GM19455 (cell line): ENCODE measurements around the gene ARHGAP12.
"Not testable (repeated sequence)": the region's sequence is repeated elsewhere in the genome, so short reads cannot be mapped to it uniquely, and the experiment has no call there.

Experiments used
- ATAC-seq: cut with Tn5 transposase; IDR thresholded peaks from one replicate; pipeline ENCODE4 v1.9.1; 2021; ENCODE audit not compliant: unreplicated experiment

Gene ARHGAP12

GRCh38 chr10:31771331-31771831 is 157.2 kb downstream of the ARHGAP12 start:
- no peak for ATAC-seq

GRCh38 chr10:31770307-31770902 is 158.2 kb downstream of the ARHGAP12 start:
- peak; percentile 64 for ATAC-seq

DNA sequence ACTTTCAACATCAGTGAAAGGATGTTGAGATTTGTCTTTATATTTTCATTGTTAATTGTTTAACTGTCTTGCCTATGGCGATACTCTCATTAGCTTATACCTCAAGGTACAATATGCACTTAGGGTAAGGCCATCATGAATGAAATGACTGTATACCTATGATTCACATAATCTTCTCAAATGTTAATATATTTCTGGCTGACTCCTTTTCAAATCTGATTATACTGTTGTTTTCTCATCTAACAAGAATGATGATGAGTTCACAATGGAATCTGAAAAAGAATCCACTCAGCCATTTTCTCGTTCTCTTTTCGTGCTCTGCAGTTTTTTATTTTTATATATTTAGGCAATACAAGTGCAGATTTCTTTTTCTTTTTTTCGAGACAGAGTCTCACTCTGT is 159.1 kb downstream of the ARHGAP12 start:
- no peak for ATAC-seq

- not testable (repeated sequence) for ATAC-seq
Measured at GRCh38 chr10:31768935-31769334, 159.7 kb downstream of the ARHGAP12 start.

DNA sequence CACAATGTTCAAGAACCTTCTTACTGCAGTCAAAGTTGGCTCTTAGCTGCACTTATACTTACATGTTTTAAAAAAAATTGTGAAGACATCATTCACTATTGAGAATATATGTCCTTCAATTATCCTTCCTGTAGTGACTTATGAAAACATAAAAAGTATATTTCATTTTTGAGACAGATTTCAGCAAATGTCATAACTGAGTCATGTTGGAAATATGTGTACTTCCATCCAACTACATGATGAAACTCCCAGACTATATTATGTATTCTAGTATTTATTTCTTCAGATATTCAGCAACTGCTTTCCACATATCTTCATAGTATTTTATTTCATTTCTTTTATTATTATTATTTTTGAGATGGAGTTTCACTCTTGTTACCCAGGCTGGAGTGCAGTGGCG is 160.2 kb downstream of the ARHGAP12 start:
- ATAC-seq: no peak

DNA sequence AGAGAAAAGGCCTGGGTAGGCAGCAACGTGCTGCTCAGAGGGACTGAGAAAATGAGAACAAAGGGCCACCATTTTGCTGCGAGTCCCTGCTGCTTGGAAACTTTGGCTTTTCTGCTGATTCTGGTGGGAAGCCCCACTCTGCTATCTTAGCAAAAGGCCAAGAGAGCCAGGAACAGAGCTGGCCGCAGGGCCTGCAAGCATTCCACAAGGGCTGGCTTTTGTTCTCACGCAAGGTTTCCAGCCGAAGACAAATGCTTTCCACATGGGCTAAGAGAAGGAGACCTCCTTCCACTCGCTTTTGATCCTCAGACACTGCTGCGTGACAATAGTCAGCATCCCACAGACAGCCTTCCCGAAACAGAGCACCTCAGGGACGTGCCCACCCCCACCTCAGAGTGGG is 163.1 kb downstream of the ARHGAP12 start:
- ATAC-seq: no peak

DNA sequence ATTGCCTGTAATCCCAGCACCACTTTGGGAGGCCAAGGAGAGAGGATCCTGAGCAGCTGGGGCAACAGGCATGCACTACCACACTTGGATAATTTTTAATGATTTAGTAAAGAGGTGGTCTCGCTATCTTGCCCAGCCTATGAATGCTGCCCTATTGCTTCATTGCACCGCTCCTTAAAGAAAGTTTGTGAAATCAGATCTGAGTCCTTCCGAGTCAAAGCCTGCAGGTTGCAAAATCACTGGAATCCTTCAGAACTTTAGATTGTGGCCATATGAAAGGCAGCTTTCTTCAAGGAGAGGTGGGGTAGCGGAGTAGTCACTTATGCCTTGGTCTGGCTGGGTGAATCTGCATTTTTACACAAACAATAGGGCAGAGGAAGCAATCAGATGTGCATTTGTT is 166.3 kb downstream of the ARHGAP12 start:
- ATAC-seq: no peak

DNA sequence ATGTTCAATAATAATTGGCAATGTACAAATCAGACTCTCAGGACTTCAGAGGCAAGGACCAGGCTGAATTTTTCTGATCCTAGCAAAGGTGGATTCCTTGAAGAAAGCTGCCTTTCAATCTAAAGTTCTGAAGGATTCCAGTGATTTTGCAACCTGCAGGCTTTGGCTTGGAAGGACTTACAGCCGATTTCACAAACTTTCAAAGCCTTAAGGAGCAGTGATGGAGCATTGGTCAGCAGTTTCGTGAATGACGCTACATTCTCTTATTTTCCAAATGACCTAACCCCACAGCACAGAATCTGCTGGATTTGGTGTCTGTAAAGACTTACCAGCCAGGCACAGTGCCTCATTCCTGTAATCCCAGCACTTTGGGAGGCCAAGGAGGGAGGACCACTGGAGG is 167.5 kb downstream of the ARHGAP12 start:
- ATAC-seq: no peak

- no peak for ATAC-seq
Measured at GRCh38 chr10:31760674-31761081, 168.0 kb downstream of the ARHGAP12 start.

GRCh38 chr10:31759799-31760626 is 168.6 kb downstream of the ARHGAP12 start:
- ATAC-seq: peak; percentile 95

DNA sequence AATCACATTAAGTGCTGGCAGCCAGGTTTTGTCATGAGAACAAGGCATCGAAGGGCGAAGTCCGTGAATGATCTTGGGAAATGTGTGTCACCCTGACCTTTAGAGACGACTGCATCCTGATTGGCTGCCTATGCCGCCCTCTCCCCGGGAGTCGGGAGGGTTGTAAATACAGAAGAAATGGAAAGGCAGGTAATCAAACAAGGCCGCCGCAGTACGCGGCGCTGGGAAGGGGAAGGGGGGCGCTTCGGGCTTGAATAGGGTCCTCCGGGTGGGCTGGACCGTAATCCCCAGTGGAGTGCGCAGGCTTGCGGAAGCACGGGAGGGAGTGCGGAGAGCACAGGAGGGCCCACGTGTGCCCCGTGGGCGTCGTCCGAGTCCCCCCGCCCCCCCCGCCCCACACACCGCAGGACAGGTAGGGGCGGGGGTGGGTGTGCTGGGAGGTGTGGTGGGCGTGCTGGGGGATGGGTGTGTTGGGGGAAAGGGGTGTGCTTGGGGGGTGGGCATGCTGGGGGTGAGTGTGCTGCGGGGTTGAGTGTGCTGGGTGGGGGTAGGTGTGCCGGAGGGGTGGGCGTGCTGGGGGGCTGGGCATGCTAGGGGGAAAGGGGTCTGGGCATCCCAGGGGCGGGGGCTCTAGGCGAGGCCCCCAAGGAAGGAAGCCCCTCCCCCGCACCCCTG is 169.4 kb downstream of the ARHGAP12 start:
- no peak for ATAC-seq

DNA sequence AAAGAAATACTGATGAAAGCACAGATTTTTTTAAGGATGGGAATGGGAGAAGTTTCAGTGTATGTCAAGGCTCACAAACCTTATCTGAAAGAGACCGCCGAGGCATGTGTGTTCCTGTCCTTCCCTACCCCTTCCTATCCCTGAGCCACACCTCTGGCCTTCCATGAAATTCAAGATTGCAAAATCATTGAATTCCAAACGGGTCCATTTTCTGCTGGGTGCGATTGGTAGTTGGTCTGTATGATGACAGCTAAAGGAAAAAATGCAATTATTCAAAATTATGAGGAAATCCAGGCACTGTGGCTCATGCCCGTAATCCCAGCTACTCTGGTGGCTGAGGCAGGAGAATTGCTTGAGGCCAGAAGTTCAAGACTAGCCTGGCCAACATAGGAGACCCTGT is 170.1 kb downstream of the ARHGAP12 start:
- ATAC-seq: no peak

GRCh38 chr10:31757831-31758230 is 170.8 kb downstream of the ARHGAP12 start:
- no peak for ATAC-seq

DNA sequence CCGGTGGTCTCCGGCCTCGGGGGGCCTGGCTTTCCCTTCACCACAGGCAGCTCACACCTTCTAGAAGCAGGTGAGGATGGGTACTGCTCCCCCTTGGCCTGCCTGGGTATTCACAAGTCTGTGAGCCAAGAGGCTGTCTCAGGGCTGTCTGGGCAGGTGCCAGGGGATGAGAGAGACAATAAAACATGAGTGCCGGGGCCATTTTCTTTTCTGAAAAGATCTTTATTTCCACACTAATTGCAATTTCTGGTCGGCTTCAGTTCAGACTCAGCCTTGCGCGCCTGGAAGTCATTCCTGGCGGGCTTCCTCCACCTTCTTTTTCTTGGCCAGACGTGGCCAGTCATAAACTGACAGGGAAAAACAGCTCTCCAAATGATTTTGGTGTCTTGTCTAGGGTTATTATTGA is 171.2 kb downstream of the ARHGAP12 start:
- ATAC-seq: no peak

- ATAC-seq: no peak
Measured at GRCh38 chr10:31756729-31757110, 171.9 kb downstream of the ARHGAP12 start.

GRCh38 chr10:31756101-31756728 is 172.4 kb downstream of the ARHGAP12 start:
- no peak for ATAC-seq
